ENCODE measurements around the gene GPC5.

GPC5 gene

GRCh38 chr13:91574766-91575165 is 176.3 kb downstream of the GPC5 start:
- Histone ChIP-seq H3K79me2 (ENCODE audit: low read length) (no peaks in the 10 kb centered on the region), H3K27me3 (ENCODE audit: low read depth, low read length) (no peaks in the 10 kb centered on the region), H3K9me3 (ENCODE audit: insufficient read depth, low read length) (no peaks in the 10 kb centered on the region), H3K27ac (ENCODE audit: low read length) (no peak overlapping the region), H3K4me1 (ENCODE audit: low read length) (no peaks in the 10 kb centered on the region), H3K9ac (ENCODE audit: low read length) (no peak overlapping the region), H3K4me3 (ENCODE audit: low read length) (no peak overlapping the region), H3K36me3 (replicated peaks; ENCODE audit: low read depth, low read length) (no peaks in the 10 kb centered on the region), H3K4me2 (ENCODE audit: low read length) (no peak overlapping the region), H2AFZ (ENCODE audit: low read depth, low read length) (no peak overlapping the region), H4K20me1 (ENCODE audit: insufficient read depth, low read length) (no peaks in the 10 kb centered on the region)
- TF ChIP-seq CTCF (IDR thresholded peaks at IDR 0.05; ENCODE audit: low read depth, low read length) (no peak), EZH2phosphoT487 (IDR thresholded peaks at IDR 0.05; ENCODE audit: low read depth) (no peak)

DNA sequence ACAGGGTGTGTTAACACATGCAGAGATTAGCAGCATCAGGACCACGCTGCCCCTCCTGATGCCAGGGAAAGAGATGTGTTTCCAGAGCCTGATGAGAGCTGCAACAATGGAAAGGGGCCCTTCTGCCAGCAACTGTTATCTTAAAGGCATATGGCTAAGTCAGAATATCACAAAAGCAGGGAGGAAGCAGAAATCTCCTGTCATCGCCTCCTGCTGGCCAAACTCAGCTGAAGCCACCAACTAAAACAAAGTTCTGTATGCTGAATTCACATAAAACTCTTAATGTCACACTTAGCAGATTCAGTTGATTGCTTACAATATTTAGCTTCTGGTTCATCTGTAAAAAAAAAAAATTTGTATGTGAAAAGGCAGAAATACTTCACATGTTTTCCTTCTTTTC is 178.2 kb downstream of the GPC5 start:
- no peaks in the 10 kb centered on the region for H3K27me3 ChIP-seq (ENCODE audit: low read depth, low read length)
- H3K27ac ChIP-seq (ENCODE audit: low read length), result no peak overlapping the region
- no peaks in the 10 kb centered on the region for H4K20me1 ChIP-seq (ENCODE audit: insufficient read depth, low read length)
- no peaks in the 10 kb centered on the region for H3K36me3 ChIP-seq (replicated peaks; ENCODE audit: low read depth, low read length)
- H2AFZ ChIP-seq (ENCODE audit: low read depth, low read length), result no peak overlapping the region
- H3K9ac ChIP-seq (ENCODE audit: low read length), result no peak overlapping the region
- no peaks in the 10 kb centered on the region for H3K9me3 ChIP-seq (ENCODE audit: insufficient read depth, low read length)
- TF ChIP-seq EZH2phosphoT487 (IDR thresholded peaks at IDR 0.05; ENCODE audit: low read depth), result no peak
- peak; percentile 48 for TF ChIP-seq CTCF (IDR thresholded peaks at IDR 0.05; ENCODE audit: low read depth, low read length)
- H3K4me1 ChIP-seq (ENCODE audit: low read length), result no peaks in the 10 kb centered on the region
- H3K4me2 ChIP-seq (ENCODE audit: low read length), result no peak overlapping the region
- H3K79me2 ChIP-seq (ENCODE audit: low read length), result no peaks in the 10 kb centered on the region
- H3K4me3 ChIP-seq (ENCODE audit: low read length), result no peak overlapping the region

DNA sequence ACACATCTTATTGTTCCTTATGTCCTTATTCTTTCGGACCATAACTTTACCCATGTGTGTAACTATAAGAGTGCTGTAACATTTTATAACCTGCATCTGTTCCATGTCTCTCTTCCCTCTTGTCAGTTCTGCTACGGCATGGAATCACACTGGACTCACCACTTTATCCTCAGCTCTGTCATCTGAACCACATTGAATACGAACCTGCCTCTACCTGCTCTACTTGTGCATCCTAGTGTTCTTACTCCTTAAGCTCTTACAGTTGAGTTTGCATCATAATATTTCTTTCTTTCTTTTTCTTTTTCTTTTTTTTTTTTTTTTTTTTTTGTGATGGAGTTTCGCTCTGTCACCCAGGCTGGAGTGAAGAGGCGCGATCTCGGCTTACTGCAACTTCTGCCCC is 180.9 kb downstream of the GPC5 start:
- no peaks in the 10 kb centered on the region for H3K36me3 ChIP-seq (replicated peaks; ENCODE audit: low read depth, low read length)
- no peak overlapping the region for H3K27ac ChIP-seq (ENCODE audit: low read length)
- TF ChIP-seq EZH2phosphoT487 (IDR thresholded peaks at IDR 0.05; ENCODE audit: low read depth) (no peak), CTCF (IDR thresholded peaks at IDR 0.05; ENCODE audit: low read depth, low read length) (no peak)
- H3K4me3 ChIP-seq (ENCODE audit: low read length), result no peak overlapping the region
- no peaks in the 10 kb centered on the region for H3K9me3 ChIP-seq (ENCODE audit: insufficient read depth, low read length)
- no peaks in the 10 kb centered on the region for H4K20me1 ChIP-seq (ENCODE audit: insufficient read depth, low read length)
- H3K27me3 ChIP-seq (ENCODE audit: low read depth, low read length), result no peaks in the 10 kb centered on the region
- no peak overlapping the region for H3K9ac ChIP-seq (ENCODE audit: low read length)
- no peaks in the 10 kb centered on the region for H3K4me1 ChIP-seq (ENCODE audit: low read length)
- H2AFZ ChIP-seq (ENCODE audit: low read depth, low read length), result no peak overlapping the region
- no peak overlapping the region for H3K4me2 ChIP-seq (ENCODE audit: low read length)
- H3K79me2 ChIP-seq (ENCODE audit: low read length), result no peaks in the 10 kb centered on the region

GRCh38 chr13:91580749-91581148 is 182.3 kb downstream of the GPC5 start:
- H3K36me3 ChIP-seq (replicated peaks; ENCODE audit: low read depth, low read length), result no peaks in the 10 kb centered on the region
- H3K4me1 ChIP-seq (ENCODE audit: low read length), result no peaks in the 10 kb centered on the region
- no peaks in the 10 kb centered on the region for H4K20me1 ChIP-seq (ENCODE audit: insufficient read depth, low read length)
- no peaks in the 10 kb centered on the region for H3K27me3 ChIP-seq (ENCODE audit: low read depth, low read length)
- no peaks in the 10 kb centered on the region for H3K79me2 ChIP-seq (ENCODE audit: low read length)
- H3K4me3 ChIP-seq (ENCODE audit: low read length), result no peak overlapping the region
- H3K9ac ChIP-seq (ENCODE audit: low read length), result no peak overlapping the region
- no peaks in the 10 kb centered on the region for H3K9me3 ChIP-seq (ENCODE audit: insufficient read depth, low read length)
- TF ChIP-seq EZH2phosphoT487 (IDR thresholded peaks at IDR 0.05; ENCODE audit: low read depth) (no peak), CTCF (IDR thresholded peaks at IDR 0.05; ENCODE audit: low read depth, low read length) (no peak)
- no peak overlapping the region for H3K4me2 ChIP-seq (ENCODE audit: low read length)
- H3K27ac ChIP-seq (ENCODE audit: low read length), result no peak overlapping the region
- H2AFZ ChIP-seq (ENCODE audit: low read depth, low read length), result no peak overlapping the region

Data from OCI-LY3 (cell line).